GM19043 (cell line): ENCODE data around the gene METTL25.

Experiments used
- ATAC-seq: cut with Tn5 transposase; IDR thresholded peaks from one replicate; pipeline ENCODE4 v1.9.1; 2021; ENCODE audit warnings: low read depth; ENCODE audit not compliant: unreplicated experiment

METTL25 gene

DNA sequence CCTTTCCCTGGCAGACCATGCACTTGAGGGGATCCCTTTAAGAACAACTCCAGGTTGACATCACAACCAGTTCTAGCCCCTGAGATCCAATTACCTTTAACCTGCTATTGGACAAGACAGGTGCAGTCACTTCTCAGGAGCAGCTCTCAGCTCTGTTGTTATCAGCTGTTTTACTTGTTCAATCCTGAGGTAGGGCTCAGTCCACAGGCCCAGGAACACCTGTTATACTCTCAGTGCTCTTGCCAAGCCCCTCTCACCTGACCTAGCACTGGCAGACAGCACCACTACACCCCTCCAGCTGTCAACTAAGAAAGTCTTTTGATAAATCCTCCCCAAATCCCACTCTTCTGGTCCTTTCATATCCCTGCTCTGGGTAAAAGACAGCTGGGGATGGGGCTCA lies 164.4 kb downstream of the METTL25 start:
- ATAC-seq: no peak

DNA sequence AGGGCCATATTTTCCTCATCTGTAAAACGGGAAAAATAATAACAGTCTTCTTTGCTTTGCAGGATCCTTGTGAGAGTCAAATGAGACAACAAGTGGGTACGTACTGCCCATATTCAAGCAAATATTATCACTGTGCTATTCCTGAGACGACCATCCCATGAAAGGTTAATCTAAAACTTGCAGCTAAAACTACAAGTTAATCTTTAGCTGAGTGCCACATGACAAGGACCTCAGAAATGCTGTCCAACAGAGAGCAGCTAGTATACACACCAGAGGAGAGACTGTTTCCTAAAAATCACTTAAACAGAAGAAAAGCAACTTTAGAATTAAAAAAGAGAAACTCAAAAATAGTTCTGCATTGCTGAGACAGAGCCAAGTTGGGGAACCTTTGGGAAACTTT lies 165.7 kb downstream of the METTL25 start:
- ATAC-seq: peak; percentile 69

DNA sequence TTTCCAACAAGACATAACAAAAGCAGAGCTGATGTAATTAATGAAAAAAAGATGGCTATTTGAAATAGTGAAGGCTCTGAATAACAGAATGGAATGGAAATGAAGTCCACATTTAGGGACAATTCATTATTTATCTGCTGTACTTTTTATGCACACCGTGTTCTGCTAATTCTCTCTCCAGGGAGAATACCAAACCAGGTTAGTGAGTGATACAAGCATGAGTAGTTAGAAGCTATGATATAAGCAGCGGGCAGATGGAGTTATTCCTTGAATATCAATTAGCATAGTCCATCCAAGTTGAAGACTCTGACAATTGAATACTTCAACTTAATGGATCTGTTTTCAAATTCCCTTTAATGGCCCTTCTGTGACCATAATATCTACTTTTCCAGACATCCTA lies 166.3 kb downstream of the METTL25 start:
- no peak for ATAC-seq

DNA sequence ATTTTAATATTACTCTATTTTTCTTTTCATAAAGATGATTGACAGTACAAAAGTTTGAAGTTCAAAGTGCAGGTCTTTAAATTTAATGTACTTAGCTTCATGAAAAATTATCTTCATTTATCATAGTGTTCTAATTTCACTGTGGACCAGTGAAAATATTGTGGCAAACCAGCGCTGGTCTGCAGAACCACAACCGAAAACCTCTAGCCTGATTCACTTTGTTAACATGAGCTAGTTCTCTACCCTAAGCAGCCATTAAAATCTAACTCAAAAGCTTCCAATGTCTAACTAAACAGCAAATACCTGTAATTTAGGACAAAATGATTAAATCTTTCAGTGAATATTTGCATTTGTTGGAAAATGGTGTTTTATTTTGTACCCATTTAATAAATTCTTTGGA lies 167.3 kb downstream of the METTL25 start:
- ATAC-seq: no peak

DNA sequence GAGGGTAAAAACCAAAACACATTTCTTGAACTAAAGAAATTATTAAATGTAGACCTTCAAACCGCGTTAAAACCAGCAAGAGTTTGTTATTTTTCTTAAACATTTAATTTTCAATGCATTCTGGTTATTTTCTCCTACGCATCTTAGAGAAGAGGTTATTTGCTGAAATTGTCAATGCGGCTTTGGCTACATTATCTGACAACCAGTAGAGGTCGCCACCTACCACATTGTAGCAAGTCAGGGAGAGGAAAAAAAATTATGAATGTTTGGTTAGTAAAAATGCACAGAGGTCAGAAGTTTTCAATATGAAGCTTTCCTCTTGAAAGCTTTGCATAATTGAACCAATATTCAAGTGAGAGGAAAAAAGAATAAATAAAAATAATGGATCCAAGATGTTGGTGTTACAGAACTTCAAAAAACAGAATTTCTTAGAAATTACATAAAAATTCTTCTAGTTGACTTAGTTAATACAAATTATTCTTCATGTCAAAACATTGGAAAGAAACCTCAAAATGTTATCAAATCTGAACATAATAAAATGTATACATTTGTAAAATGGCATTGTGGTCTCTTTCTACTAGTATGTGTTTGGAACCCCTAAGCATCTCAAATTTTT lies 168.9 kb downstream of the METTL25 start:
- no peak for ATAC-seq
